Caco-2 (cell line): ENCODE data around the gene CLIP1. TPM values are rescaled to one million over a fixed set of nuclear protein-coding genes. Genes with fewer than 3 reads are reported as not detected.
A peak's percentile ranks its signal among the peaks of the same experiment; 100 is the strongest.

Experiments
- BruUV-seq: library from RNA; stranded (reverse); fragments of 400-500 nt; replicated peaks from 2 replicates; lab custom pipeline; 2021; lab: Mats Ljungman, UMichigan
- CTCF ChIA-PET: fragments of 300-600 bp; sonication (Branson Sonifier 250); formaldehyde crosslinking; loops from one replicate; lab custom pipeline; 2022; ENCODE audit warnings: antibody characterized with exemption; lab: Charles Lee
- POLR2A ChIA-PET: fragments of 300-600 bp; sonication (Branson Sonifier 250); formaldehyde crosslinking; loops from one replicate; lab custom pipeline; 2022; ENCODE audit warnings: antibody characterized with exemption; lab: Charles Lee
- DNase-seq, 2 experiments: peaks; one replicate each; pipeline versions ENCODE4 v3.0.0 to v3.0.0-alpha.2; 2020 to 2022
- H3K27me3 ChIP-seq: replicated peaks from 2 replicates; pipeline ENCODE4 v1.6.0; 2011; ENCODE audit warnings: low read length; ENCODE audit not compliant: control insufficient read depth, insufficient read depth
- H3K36me3 ChIP-seq: 2 replicates; pipeline ENCODE4 v1.5.1; 2011; ENCODE audit warnings: low read length; ENCODE audit not compliant: control insufficient read depth, insufficient read depth
- H3K4me1 ChIP-seq: fragments of 250-450 bp; sonication (Bioruptor Pico); 2 replicates; pipeline ENCODE4 v1.5.1; 2020; ENCODE audit warnings: mild to moderate bottlenecking
- H3K4me3 ChIP-seq: 2 replicates; pipeline ENCODE4 v1.5.1; 2011; ENCODE audit warnings: low read depth, mild to moderate bottlenecking, control low read depth, low read length
- H3K9me3 ChIP-seq: fragments of 250-450 bp; sonication (Bioruptor Pico); 2 replicates; pipeline ENCODE4 v1.5.1; 2020; ENCODE audit warnings: mild to moderate bottlenecking, moderate library complexity
- H3K27ac Mint-ChIP-seq: one replicate; pipeline ENCODE4 v1.8.0; 2022; ENCODE audit warnings: mixed read lengths; ENCODE audit not compliant: unreplicated experiment
- H3K27me3 Mint-ChIP-seq: one replicate; pipeline ENCODE4 v1.8.0; 2022; ENCODE audit warnings: mixed read lengths; ENCODE audit not compliant: insufficient read depth, unreplicated experiment
- H3K36me3 Mint-ChIP-seq: one replicate; pipeline ENCODE4 v1.8.0; 2022; ENCODE audit warnings: mild to moderate bottlenecking, mixed read lengths; ENCODE audit not compliant: insufficient read depth, unreplicated experiment
- H3K4me1 Mint-ChIP-seq: one replicate; pipeline ENCODE4 v1.8.0; 2022; ENCODE audit warnings: low read depth, mixed read lengths; ENCODE audit not compliant: unreplicated experiment
- H3K4me3 Mint-ChIP-seq: one replicate; pipeline ENCODE4 v1.8.0; 2022; ENCODE audit warnings: mild to moderate bottlenecking, moderate library complexity, mixed read lengths; ENCODE audit not compliant: unreplicated experiment
- H3K9me3 Mint-ChIP-seq: one replicate; pipeline ENCODE4 v1.8.0; 2022; ENCODE audit warnings: mixed read lengths; ENCODE audit not compliant: unreplicated experiment
- intact Hi-C: fragments of 100-400 bp; cut with micrococcal nuclease; formaldehyde crosslinking; loops from one replicate; pipeline ENCODE4 v1.10.0; 2022; ENCODE audit not compliant: unreplicated experiment
- total RNA-seq: library from RNA; stranded (reverse); gene quantifications from 2 replicates; pipeline ENCODE4 v1.2.3, GENCODE V29; 2022
- TF ChIP-seq, protein P1 (sequence below), 2 experiments: fragments of 200-600 bp in 1 of 2; IDR thresholded peaks; 1 replicate in 1 of 2; 2 replicates in 1 of 2; pipeline versions ENCODE4 v1.5.1 to v1.8.0; 2011 to 2022; ENCODE audit warnings: antibody characterized with exemption in 1 of 2, control low read depth in 1 of 2, inconsistent platforms in 1 of 2, low read depth in 1 of 2, low read length in 1 of 2, mild to moderate bottlenecking in 1 of 2, moderate library complexity in 1 of 2; ENCODE audit not compliant: insufficient read depth in 1 of 2, severe bottlenecking in 1 of 2, unreplicated experiment in 1 of 2

The CLIP1 gene
- total RNA-seq, 1 experiment from 2014 or later, result 85.0 TPM

GRCh38 chr12:122356192-122356635 lies 66.3 kb downstream of the CLIP1 start:
- H3K4me3 Mint-ChIP-seq, result no peak overlapping the region
- H3K9me3 Mint-ChIP-seq, result no peaks in the 10 kb centered on the region
- peak overlapping the region; percentile 21 for H3K27ac Mint-ChIP-seq
- Histone ChIP-seq H3K36me3 (peaks cover 3% of the 10 kb centered on the region; the same call in 1 of the 2 replicates), H3K27me3 (no peaks in the 10 kb centered on the region), H3K4me3 (no peak overlapping the region), H3K9me3 (no peaks in the 10 kb centered on the region), H3K4me1 (no peaks in the 10 kb centered on the region)
- POLR2A ChIA-PET, result no interaction called here
- peaks cover 75% of the 10 kb centered on the region for H3K36me3 Mint-ChIP-seq
- intact Hi-C loops, result loop anchor here (1.0 kb wide), 2 partner anchors 20 to 50 kb away; no protein-coding TSS in a partner anchor
- no peaks in the 10 kb centered on the region for H3K4me1 Mint-ChIP-seq
- CTCF ChIA-PET, result no interaction called here
- no TSS peak for BruUV-seq
- TF ChIP-seq, protein P1, sequence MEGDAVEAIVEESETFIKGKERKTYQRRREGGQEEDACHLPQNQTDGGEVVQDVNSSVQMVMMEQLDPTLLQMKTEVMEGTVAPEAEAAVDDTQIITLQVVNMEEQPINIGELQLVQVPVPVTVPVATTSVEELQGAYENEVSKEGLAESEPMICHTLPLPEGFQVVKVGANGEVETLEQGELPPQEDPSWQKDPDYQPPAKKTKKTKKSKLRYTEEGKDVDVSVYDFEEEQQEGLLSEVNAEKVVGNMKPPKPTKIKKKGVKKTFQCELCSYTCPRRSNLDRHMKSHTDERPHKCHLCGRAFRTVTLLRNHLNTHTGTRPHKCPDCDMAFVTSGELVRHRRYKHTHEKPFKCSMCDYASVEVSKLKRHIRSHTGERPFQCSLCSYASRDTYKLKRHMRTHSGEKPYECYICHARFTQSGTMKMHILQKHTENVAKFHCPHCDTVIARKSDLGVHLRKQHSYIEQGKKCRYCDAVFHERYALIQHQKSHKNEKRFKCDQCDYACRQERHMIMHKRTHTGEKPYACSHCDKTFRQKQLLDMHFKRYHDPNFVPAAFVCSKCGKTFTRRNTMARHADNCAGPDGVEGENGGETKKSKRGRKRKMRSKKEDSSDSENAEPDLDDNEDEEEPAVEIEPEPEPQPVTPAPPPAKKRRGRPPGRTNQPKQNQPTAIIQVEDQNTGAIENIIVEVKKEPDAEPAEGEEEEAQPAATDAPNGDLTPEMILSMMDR (IDR thresholded peaks at IDR 0.05; ENCODE audit: insufficient read depth in 1 of 2, low read depth in 1 of 2, low read length in 1 of 2, severe bottlenecking in 1 of 2, unreplicated experiment in 1 of 2), result peak; percentile 58 to 78
- peak in 1 of 2 experiments; percentile 56 for DNase-seq
- H3K27me3 Mint-ChIP-seq, result no peaks in the 10 kb centered on the region

- no peak for DNase-seq
- TF ChIP-seq, protein P1 (IDR thresholded peaks at IDR 0.05; ENCODE audit: insufficient read depth in 1 of 2, low read depth in 1 of 2, low read length in 1 of 2, severe bottlenecking in 1 of 2, unreplicated experiment in 1 of 2), result no peak
- H3K27me3 Mint-ChIP-seq, result no peaks in the 10 kb centered on the region
- no peak overlapping the region for H3K4me3 Mint-ChIP-seq
- no peaks in the 10 kb centered on the region for H3K9me3 Mint-ChIP-seq
- peak overlapping the region; percentile 21 for H3K27ac Mint-ChIP-seq
- Histone ChIP-seq H3K27me3 (no peaks in the 10 kb centered on the region), H3K36me3 (peaks cover 3% of the 10 kb centered on the region; the same call in 1 of the 2 replicates), H3K4me1 (no peaks in the 10 kb centered on the region), H3K9me3 (no peaks in the 10 kb centered on the region), H3K4me3 (no peak overlapping the region)
- no peaks in the 10 kb centered on the region for H3K4me1 Mint-ChIP-seq
- H3K36me3 Mint-ChIP-seq, result peaks cover 75% of the 10 kb centered on the region
- ChIA-PET CTCF (interaction anchor here (0.9 kb wide), 1 partner anchor 13 kb away, joined by 3 read pairs; no protein-coding TSS in a partner anchor), POLR2A (no interaction called here)
- intact Hi-C loops, result loop anchor here (1.0 kb wide), 2 partner anchors 19 to 49 kb away; no protein-coding TSS in a partner anchor
- BruUV-seq, result no TSS peak
Observed at GRCh38 chr12:122355706-122356105, 66.8 kb downstream of the CLIP1 start.

GRCh38 chr12:122354958-122355641 lies 67.4 kb downstream of the CLIP1 start:
- ChIA-PET CTCF (interaction anchor here (0.9 kb wide), 1 partner anchor 14 kb away, joined by 3 read pairs; no protein-coding TSS in a partner anchor), POLR2A (no interaction called here)
- Mint-ChIP-seq H3K4me3 (no peak overlapping the region), H3K36me3 (peaks cover 77% of the 10 kb centered on the region), H3K9me3 (no peaks in the 10 kb centered on the region), H3K27ac (no peak overlapping the region), H3K4me1 (no peaks in the 10 kb centered on the region), H3K27me3 (no peaks in the 10 kb centered on the region)
- no peak overlapping the region for H3K4me3 ChIP-seq
- peaks cover 3% of the 10 kb centered on the region; the same call in 1 of the 2 replicates for H3K36me3 ChIP-seq
- H3K27me3 ChIP-seq, result no peaks in the 10 kb centered on the region
- H3K9me3 ChIP-seq, result no peaks in the 10 kb centered on the region
- TF ChIP-seq, protein P1 (IDR thresholded peaks at IDR 0.05; ENCODE audit: insufficient read depth in 1 of 2, low read depth in 1 of 2, low read length in 1 of 2, severe bottlenecking in 1 of 2, unreplicated experiment in 1 of 2), result no peak
- H3K4me1 ChIP-seq, result no peaks in the 10 kb centered on the region
- no TSS peak for BruUV-seq
- intact Hi-C loops, result no loop called here
- no peak for DNase-seq
